HG02970 (cell line): Measurements from ENCODE around the gene DDN.

Source experiments
- ATAC-seq: cut with Tn5 transposase; IDR thresholded peaks from one replicate; pipeline ENCODE4 v1.9.1; 2021; ENCODE audit warnings: mild to moderate bottlenecking, moderate library complexity, moderate number of reproducible peaks; ENCODE audit not compliant: unreplicated experiment, low FRiP score

DDN gene

DNA sequence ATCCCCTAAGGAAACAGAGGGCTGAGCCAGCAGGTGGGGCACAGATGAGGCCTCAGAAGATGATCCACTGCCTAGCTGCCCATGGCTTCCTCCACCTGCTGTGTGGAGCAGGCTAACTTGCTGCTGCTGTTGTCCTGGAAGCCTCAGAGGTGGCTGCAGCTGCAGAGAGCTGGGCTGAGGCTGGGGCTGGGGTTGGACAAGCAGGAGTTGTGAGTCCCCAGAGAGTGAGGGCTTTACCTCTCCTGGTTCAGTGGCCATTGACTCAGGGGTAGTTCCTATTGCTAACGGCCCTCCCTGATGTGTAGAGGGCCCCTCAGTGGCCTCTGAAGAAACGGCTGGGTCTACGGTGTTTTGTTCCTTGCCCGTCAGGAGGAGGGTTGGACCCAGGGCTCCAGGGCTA lies 33.1 kb upstream of the DDN start:
- ATAC-seq = no peak

GRCh38 chr12:49031573-49032161 lies 32.5 kb upstream of the DDN start:
- ATAC-seq = no peak

DNA sequence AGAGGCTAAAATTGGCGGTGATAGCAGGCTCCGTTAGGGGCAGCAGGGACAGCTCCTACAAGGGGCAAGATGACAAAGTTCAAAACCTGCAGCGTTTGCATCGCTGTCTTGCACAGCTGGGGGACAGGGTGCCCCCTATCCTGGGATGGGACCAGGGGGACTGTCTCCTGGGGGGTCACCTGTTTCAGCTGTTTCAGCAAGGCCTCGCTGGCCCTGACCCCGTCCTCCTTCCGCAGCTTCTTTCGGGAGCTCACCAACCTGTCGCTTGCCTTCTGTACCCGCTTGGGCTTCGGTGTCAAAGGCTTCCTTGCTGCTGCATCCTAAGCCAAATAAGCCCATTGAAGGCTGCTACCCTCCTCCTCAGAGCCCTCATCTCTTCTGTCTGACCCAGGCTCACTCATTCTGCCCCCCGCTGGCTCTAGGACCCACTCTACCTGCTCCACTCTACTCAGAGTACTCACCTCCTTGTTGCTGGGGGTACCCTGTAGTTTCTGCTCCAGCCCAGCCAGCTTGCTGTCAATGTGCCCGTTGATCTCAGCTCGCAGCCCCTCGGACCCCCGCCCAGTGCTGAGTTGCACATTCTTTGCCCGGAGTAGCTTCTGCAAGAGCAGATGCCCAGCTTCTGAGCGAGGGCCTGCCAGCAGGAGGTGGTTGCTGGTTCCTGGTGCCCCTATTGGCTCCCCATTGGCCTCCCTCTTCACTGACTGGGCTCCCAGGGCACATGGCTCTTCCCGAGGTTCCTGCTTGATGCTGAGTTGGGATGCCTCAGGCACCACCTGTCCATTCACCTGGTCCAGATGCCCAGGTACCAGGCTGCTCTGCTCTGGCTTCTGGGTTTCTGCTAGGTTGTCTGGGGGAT lies 31.8 kb upstream of the DDN start:
- no peak for ATAC-seq

DNA sequence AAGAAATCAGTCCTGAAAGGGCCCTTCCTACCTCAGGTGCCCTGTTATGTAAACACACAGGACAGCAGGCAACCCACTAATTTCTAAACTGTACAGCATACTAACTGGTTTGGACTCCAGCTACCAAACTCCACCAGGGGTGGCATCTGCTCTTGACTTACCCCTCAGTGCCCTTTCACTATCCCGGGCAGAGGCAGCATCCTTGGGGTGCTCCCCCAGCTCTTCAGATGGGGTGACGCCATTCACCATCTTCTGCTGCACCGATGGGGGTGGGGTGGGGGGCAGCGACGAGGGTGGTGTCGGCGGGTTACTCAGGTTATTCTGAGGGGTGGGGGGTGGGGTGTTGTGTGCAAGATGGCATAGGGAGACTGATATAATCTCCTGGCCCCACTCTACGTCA lies 30.9 kb upstream of the DDN start:
- no peak for ATAC-seq

- no peak for ATAC-seq
These were observed 29.6 kb upstream of the DDN start for GRCh38 chr12:49028666-49029275.

GRCh38 chr12:49027846-49028555 lies 28.8 kb upstream of the DDN start:
- ATAC-seq = no peak

DNA sequence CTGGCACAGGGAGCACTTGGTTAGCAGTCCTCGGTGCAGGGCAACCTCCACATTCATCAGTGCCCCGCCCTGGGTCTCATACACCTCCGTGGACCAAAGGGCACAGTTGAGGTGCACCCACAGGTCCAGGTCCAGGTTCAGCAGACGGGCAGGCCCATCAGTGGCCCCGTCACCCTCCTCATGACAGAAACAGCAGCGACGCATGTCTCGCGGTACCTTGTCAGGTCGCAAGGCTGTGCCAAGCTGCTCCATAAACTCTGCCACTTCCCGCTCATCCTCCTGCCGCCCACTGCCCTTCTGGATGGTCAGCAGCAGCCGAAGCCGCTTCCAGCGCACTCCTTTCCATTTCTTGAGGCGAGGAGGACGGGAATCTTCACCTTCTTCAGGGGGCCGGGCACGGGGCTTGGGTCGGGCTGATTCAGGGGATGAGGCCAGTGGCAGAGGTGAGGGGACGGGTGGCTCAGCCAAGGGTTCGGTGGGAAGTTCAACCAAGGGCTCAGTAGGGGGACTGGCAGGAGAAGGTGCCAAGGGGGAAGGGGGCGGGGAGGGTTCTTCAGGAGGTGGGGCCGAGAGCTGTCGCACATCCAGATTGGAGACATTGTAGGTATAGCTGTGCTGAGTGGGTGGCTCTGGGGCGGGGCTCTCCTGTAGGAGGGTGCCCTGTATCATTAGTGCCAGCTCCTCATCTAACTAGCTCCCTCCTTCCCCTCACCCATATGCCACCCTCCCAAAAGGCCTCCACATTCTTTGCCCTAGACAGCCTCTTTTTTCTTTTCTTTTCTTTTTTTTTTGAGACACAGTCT lies 27.7 kb upstream of the DDN start:
- ATAC-seq = no peak

- ATAC-seq = no peak
These were observed 26.9 kb upstream of the DDN start for GRCh38 chr12:49026101-49026500.

DNA sequence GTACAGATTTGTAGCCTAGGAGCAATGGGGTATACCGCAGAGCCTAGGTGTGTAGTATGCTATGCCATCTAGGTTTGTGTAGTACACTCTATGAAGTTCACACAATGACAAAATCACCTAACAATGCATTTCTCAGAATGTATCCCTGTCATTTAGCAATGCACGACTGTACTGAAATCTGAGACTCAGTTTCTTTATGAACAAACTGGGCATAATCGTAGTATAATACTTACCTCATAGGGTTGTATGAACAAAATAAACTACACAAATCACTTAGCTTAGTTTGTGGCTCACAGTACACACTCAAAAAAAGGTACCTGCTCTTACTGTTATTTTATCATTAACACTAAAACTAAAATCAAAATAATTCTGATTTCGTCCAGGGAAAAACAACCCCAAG lies 26.3 kb upstream of the DDN start:
- no peak for ATAC-seq

GRCh38 chr12:49024543-49024942 lies 25.4 kb upstream of the DDN start:
- ATAC-seq = no peak

DNA sequence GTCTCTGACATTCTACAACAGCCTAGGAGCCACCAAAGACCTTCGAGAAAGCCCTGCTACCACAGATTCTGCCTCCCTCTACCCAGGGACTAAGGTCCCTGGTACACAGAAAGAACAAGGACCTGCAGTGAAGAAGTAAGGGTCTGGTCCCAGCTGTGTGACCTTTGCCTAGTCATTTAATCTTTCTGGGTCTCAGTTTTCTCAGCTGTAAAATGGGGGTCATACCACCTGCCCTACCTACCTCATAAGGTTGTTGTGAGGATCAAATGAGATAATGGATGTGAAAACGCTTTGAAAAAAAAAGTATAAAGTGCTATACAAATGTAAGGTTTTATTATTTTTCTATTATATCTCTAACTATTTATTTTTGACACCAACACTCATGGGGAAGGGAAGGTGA lies 24.6 kb upstream of the DDN start:
- ATAC-seq = no peak

GRCh38 chr12:49022558-49023178 lies 23.5 kb upstream of the DDN start:
- no peak for ATAC-seq

DNA sequence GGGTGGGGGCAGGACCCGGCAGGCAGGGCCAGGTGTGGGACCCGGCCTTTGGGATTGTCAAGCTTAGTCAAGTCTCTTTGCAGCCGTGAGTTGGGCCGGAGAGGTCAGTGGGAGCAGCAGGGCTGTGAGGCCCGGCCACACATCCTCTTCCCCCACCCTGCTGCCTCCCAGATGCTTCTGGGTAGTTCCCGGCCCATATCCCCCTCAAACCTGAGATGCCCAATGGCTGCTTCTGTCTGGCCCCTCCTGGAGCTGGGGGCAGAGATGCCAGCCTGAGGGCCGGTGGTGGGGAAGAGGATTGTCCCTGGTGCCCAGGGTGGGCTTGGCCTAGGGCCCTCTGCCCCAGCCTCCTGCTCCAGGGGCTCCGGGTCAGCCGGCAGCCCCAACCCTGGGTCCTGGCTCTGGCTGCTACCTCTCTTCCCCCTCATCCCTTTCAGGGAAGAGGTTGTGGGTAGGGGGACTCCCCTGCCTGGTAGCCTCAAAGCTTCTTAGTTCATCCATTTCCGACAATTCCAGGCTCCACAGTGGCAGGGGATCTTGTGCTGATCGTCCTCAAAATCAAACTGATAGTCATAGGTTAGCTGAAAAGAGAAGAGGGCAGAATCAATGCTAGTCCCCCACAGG lies 22.2 kb upstream of the DDN start:
- no peak for ATAC-seq

DNA sequence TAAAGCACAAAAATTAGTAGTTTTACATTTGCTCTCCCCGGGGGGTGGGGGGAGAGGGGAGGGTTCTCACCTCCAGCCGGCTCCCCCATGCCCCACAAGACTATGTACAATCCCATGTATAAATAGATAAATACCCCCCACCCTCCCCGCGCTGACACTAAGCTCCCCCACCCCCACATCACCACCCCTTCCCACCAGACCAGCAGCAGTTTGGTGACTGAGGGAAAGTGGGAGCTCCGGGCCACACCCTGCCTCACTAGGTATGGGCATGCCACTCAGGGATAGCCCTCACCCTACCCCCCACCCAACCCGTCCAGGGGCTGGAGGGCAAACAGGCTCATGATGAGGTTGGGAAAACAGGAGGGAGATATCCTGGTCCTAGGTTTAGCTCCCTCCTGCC lies 21.3 kb upstream of the DDN start:
- ATAC-seq = no peak

DNA sequence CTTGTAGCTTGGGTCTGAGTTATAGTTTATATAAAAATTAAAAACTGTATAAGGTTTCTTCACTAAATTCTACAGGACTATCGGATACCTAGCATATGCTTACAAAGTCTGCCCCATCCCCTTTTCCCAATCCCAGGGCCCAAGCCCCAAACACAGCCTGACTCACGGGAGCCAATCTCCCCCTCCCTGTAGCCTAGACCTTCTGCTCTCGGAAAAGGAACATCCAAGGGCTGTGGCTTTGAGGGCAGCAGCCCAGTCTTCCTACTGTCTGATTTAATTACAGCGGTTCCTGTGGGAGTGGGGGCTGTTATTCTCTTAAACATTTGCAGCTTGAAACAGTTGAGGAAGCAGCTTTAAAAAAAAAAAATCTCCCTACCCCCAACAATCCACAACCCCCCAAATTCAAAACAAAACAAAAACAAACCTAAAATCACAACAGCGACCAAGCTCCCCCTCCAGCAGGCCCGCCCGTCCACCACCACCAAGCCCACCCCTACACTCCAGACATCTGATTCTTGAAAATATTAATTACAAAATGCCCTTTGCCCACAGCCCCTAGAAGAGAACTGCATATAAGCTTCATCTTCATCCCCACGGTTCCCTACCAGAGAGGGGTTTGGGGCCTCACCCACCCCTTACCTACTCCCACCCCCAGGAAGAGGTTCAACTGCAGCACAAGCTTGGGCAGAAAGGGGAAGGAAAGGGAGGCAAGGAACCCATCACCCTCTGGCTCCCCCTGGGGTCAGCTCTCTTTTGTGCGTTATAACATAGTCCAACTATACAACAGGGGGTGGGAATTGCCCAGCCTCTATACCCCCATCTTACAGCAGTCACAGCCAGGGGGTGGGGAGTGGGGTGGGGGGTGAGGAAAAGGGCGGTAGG lies 20.5 kb upstream of the DDN start:
- no peak for ATAC-seq

DNA sequence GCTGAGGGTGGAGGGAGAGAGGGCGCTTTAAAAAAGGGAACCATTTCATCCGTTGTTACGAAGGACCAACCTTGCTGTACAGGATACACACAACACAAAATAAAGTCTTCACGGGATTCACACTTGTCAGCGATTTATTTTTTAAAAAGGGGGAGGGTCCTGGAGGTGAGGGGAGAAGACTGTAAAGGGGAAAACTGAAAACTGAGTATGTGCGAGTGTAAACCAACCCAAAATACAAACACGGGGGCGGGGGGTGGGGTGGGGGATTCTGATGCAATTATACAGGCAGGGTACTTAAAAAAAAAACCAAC lies 19.9 kb upstream of the DDN start:
- no peak for ATAC-seq

GRCh38 chr12:49018261-49019119 lies 19.3 kb upstream of the DDN start, which contains the start of gene PRKAG1:
Gene PRKAG1, minus strand, starts transcription at chr12:49018776. Its CDS starts 36 bp downstream, at chr12:49018740.
- ATAC-seq = peak; percentile 88

DNA sequence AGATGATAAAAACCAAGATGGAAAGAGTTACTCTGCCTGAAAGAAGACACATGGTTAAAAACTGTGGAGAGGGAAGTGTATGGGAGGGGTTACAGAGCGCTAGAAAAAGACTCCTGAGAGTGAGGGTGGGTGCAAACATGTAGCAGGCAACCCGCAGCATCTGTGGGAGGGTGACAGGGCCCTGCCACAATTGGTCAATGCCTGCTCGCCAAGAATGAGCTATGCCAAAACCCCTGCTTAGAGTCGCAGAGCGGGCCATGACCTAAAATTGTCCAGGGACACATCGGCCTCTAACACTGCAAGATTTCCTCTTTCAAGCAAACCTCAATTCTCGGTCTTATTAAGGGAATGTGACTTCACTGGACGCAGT lies 18.7 kb upstream of the DDN start:
- no peak for ATAC-seq
